ENCODE data around the gene FOXD4L1. TPM values are rescaled to one million over a fixed set of nuclear protein-coding genes. Genes with fewer than 3 reads are reported as not detected.

The FOXD4L1 gene
- 0.20 to 0.67 TPM (median 0.34 TPM) in 5 replicates for total RNA-seq (2022; extraction: Qiagen RNA extraction)

DNA sequence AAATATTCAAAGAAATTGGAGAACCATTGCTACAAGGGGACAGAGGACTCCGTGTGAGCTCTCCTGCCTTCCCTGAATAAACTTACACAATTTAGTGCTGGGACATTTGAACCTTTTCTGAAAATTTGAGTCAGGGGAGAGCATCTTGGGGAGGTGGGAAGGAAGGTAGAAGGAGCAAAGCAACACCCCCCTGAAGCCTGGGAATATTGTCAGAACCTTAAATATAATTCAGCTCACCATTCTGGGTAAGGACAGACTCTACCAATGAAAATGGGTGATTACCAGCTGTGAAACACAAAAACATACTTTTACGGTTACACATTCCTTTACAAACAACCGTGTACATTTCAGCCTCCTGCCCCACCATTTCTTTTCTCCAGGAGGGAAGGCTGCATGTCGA, at the start of gene FOXD4L1:
FOXD4L1 (plus strand) TSS at position 301 of the 400 bp plus-strand sequence. CDS start 592 bp downstream, outside the sequence.

Other genes with a start within 250 kb of the FOXD4L1 start
- 0.66 to 0.95 TPM (median 0.83 TPM) in 5 replicates for gene PAX8, start 219.7 kb upstream of the FOXD4L1 start, total RNA-seq (2022; extraction: Qiagen RNA extraction)
- gene ZNG1B, start 61.0 kb upstream of the FOXD4L1 start, total RNA-seq (2022; extraction: Qiagen RNA extraction): 39.2 to 50.0 TPM (median 40.4 TPM) in 5 replicates
- gene RABL2A, start 128.6 kb downstream of the FOXD4L1 start, total RNA-seq (2022; extraction: Qiagen RNA extraction): 7.8 to 10.0 TPM (median 9.8 TPM) in 5 replicates